ENCODE data around the gene ANGEL1.
A peak's percentile ranks its signal among the peaks of the same experiment; 100 is the strongest.

ANGEL1 gene

GRCh38 chr14:76763096-76764041 is 49.3 kb downstream of the ANGEL1 start:
- DNase-seq: no peak

- DNase-seq: no peak
Observed at GRCh38 chr14:76762411-76763095, 50.1 kb downstream of the ANGEL1 start.

GRCh38 chr14:76761960-76762410 is 50.7 kb downstream of the ANGEL1 start:
- no peak for DNase-seq

- DNase-seq: peak; percentile 97
Observed at GRCh38 chr14:76761136-76761959, 51.3 kb downstream of the ANGEL1 start, which contains the start of gene VASH1. TSS of gene VASH1 (plus strand) at chr14:76761468. CDS start at chr14:76762822, 1,354 bp downstream.

- no peak for DNase-seq
Observed at GRCh38 chr14:76760331-76761135, 52.1 kb downstream of the ANGEL1 start.

- no peak for DNase-seq
Observed at GRCh38 chr14:76759589-76759988, 53.1 kb downstream of the ANGEL1 start.

GRCh38 chr14:76756371-76756750 is 56.3 kb downstream of the ANGEL1 start:
- DNase-seq: no peak

GRCh38 chr14:76755610-76756370 is 56.9 kb downstream of the ANGEL1 start:
- no peak for DNase-seq

- no peak for DNase-seq
Observed at GRCh38 chr14:76754586-76754985, 58.1 kb downstream of the ANGEL1 start.

GRCh38 chr14:76753541-76754198 is 59.0 kb downstream of the ANGEL1 start:
- no peak for DNase-seq

GRCh38 chr14:76752744-76753143 is 59.9 kb downstream of the ANGEL1 start:
- DNase-seq: no peak

GRCh38 chr14:76742966-76743365 is 69.7 kb downstream of the ANGEL1 start:
- no peak for DNase-seq

- DNase-seq: no peak
Observed at GRCh38 chr14:76742185-76742584, 70.5 kb downstream of the ANGEL1 start.

GRCh38 chr14:76741074-76741473 is 71.6 kb downstream of the ANGEL1 start:
- DNase-seq: no peak

All from 8988T (cell line).